HCT116 (cell line): ENCODE results near the gene SLC13A3. TPM values are rescaled to one million over a fixed set of nuclear protein-coding genes. Genes with fewer than 3 reads are reported as not detected.

Source experiments
- ATAC-seq: fragments of 200-7000 bp; cut with Tn5 transposase; 2 replicates; pipeline ENCODE4 v1.9.1; 2020; ENCODE audit warnings: mild to moderate bottlenecking, moderate library complexity
- BruUV-seq: library from RNA; stranded (reverse); fragments of 400-500 nt; replicated peaks from 2 replicates; lab custom pipeline; 2021; lab: Mats Ljungman, UMichigan
- CTCF ChIA-PET: fragments of 300-600 bp; sonication (Branson Sonifier 250); formaldehyde crosslinking; loops from one replicate; lab custom pipeline; 2021; ENCODE audit warnings: antibody characterized with exemption; lab: Charles Lee
- POLR2A ChIA-PET: fragments of 300-600, 350-600 bp; sonication (Branson Sonifier 250); formaldehyde crosslinking; loops from one replicate; lab custom pipeline; 2021; ENCODE audit warnings: antibody characterized with exemption; lab: Charles Lee
- RAD21 ChIA-PET, 2 experiments: fragments of 300-600 bp; sonication (Branson Sonifier 250); formaldehyde crosslinking; loops; one replicate each; lab custom pipeline; 2023; ENCODE audit warnings: low total read pairs in 2 of 2; ENCODE audit not compliant: uncharacterized antibody in 2 of 2, unreplicated experiment in 2 of 2, low non-redundant PET in 1 of 2; lab: Charles Lee
- DNase-seq: peaks from one replicate; pipeline ENCODE4 v3.0.0-alpha.2; 2010; ENCODE audit warnings: low read depth, low spot score
- H2AFZ ChIP-seq: fragments of 200-600 bp; shearing (Covaris generic), sonication (generic); 2 replicates; pipeline ENCODE4 v1.6.1; 2017; ENCODE audit warnings: low read depth, mixed run types, mixed read lengths, antibody characterized with exemption, low read length; ENCODE audit not compliant: poor library complexity, severe bottlenecking
- H3K27ac ChIP-seq: 2 replicates; pipeline ENCODE4 v1.5.1; 2012; ENCODE audit warnings: low read depth, low read length
- H3K27me3 ChIP-seq: fragments of 200-600 bp; sonication (generic); 2 replicates; pipeline ENCODE4 v1.6.1; 2016; ENCODE audit warnings: mixed run types, low read length, mixed read lengths; ENCODE audit not compliant: insufficient read depth
- H3K36me3 ChIP-seq, 2 experiments: fragments of 200-500 bp in 1 of 2; fragments of 200-600 bp in 1 of 2; sonication (Bioruptor generic) in 1 of 2; sonication (generic) in 1 of 2; 2 replicates each; pipeline versions ENCODE4 v1.5.1 to v1.6.1; 2014 to 2016; ENCODE audit warnings: low read length in 2 of 2, inconsistent platforms in 1 of 2, mixed read lengths in 1 of 2, mixed run types in 1 of 2; ENCODE audit not compliant: insufficient read depth in 2 of 2, control insufficient read depth in 1 of 2
- H3K4me1 ChIP-seq, 2 experiments: fragments of 200-600 bp in 1 of 2; sonication (generic) in 1 of 2; 2 replicates each; pipeline versions ENCODE4 v1.5.1 to v1.6.1; 2012 to 2017; ENCODE audit warnings: low read length in 2 of 2, inconsistent platforms in 1 of 2, mild to moderate bottlenecking in 1 of 2, mixed read lengths in 1 of 2, mixed run types in 1 of 2, moderate library complexity in 1 of 2; ENCODE audit not compliant: insufficient read depth in 2 of 2, control insufficient read depth in 1 of 2
- H3K4me2 ChIP-seq: fragments of 200-600 bp; sonication (generic); 2 replicates; pipeline ENCODE4 v1.6.1; 2017; ENCODE audit warnings: mixed run types, low read length, mixed read lengths
- H3K4me3 ChIP-seq, 2 experiments: fragments of 200-600 bp in 1 of 2; sonication (generic) in 1 of 2; replicated peaks in 1 of 2; 2 replicates each; pipeline ENCODE4 v1.5.1; 2011 to 2016; ENCODE audit warnings: low read length in 2 of 2, control low read depth in 1 of 2, low read depth in 1 of 2, mild to moderate bottlenecking in 1 of 2, mixed read lengths in 1 of 2, mixed run types in 1 of 2
- H3K79me2 ChIP-seq: fragments of 200-600 bp; sonication (generic); 2 replicates; pipeline ENCODE4 v1.6.1; 2017; ENCODE audit warnings: mild to moderate bottlenecking, mixed run types, low read length, moderate library complexity, mixed read lengths; ENCODE audit not compliant: insufficient read depth
- H3K9ac ChIP-seq: fragments of 200-600 bp; sonication (generic); 2 replicates; pipeline ENCODE4 v1.6.1; 2016; ENCODE audit warnings: low read length, mixed read lengths
- H3K9me2 ChIP-seq: fragments of 200-600 bp; sonication (generic), shearing (Covaris generic); 2 replicates; pipeline ENCODE4 v1.6.1; 2017; ENCODE audit warnings: mixed run types, mild to moderate bottlenecking, moderate library complexity; ENCODE audit not compliant: insufficient read depth
- H3K9me3 ChIP-seq, 2 experiments: fragments of 200-500 bp in 1 of 2; fragments of 200-600 bp in 1 of 2; sonication (Bioruptor generic) in 1 of 2; sonication (generic) in 1 of 2; 2 replicates each; pipeline ENCODE4 v1.6.1; 2014 to 2017; ENCODE audit warnings: low read length in 2 of 2, mixed read lengths in 2 of 2, inconsistent platforms in 1 of 2, low read depth in 1 of 2, mild to moderate bottlenecking in 1 of 2, mixed run types in 1 of 2, moderate library complexity in 1 of 2; ENCODE audit not compliant: control insufficient read depth in 1 of 2, insufficient read depth in 1 of 2
- H4K20me1 ChIP-seq: fragments of 200-600 bp; sonication (generic), shearing (Covaris generic); 2 replicates; pipeline ENCODE4 v1.6.1; 2017; ENCODE audit warnings: mixed run types, mild to moderate bottlenecking, moderate library complexity; ENCODE audit not compliant: insufficient read depth
- ATF3 ChIP-seq: IDR thresholded peaks from 2 replicates; pipeline ENCODE4 v1.6.1; 2012
- MAX ChIP-seq: IDR thresholded peaks from 2 replicates; pipeline ENCODE4 v1.6.1; 2012
- REST ChIP-seq: IDR thresholded peaks from 2 replicates; pipeline ENCODE4 v1.6.1; 2012; ENCODE audit warnings: low read depth
- intact Hi-C: fragments of 100-400 bp; cut with micrococcal nuclease; formaldehyde crosslinking; loops from 2 replicates; pipeline ENCODE4 v1.10.0; 2022
- total RNA-seq: library from RNA; stranded (reverse); gene quantifications from one replicate; pipeline ENCODE4 v1.2.1, GENCODE V29; 2021; ENCODE audit not compliant: unreplicated experiment

SLC13A3 gene
- total RNA-seq, 1 experiment from 2014 or later = not detected

GRCh38 chr20:46553926-46554325, 97.3 kb downstream of the SLC13A3 start:
- H3K27me3 ChIP-seq = 0 out of 2 replicates have a peak, but pooled peaks cover 6% of the 10 kb centered on the region
- DNase-seq = no peak
- ChIA-PET CTCF (no interaction called here), RAD21 (no interaction called here), POLR2A (no interaction called here)
- ATAC-seq = no peak
- intact Hi-C loops = no loop called here
- H2AFZ ChIP-seq = no peak overlapping the region
- H3K4me1 ChIP-seq = 0 out of 4 replicates have a peak, but pooled peaks cover 0 to 3% of the 10 kb centered on the region in 2 experiments
- H4K20me1 ChIP-seq = no peaks in the 10 kb centered on the region
- no peak overlapping the region for H3K4me3 ChIP-seq
- no peaks in the 10 kb centered on the region for H3K79me2 ChIP-seq
- H3K9me2 ChIP-seq = no peaks in the 10 kb centered on the region
- no peaks in the 10 kb centered on the region for H3K36me3 ChIP-seq
- TF ChIP-seq ATF3 (no peak), REST (no peak), MAX (no peak)
- no peak overlapping the region for H3K27ac ChIP-seq
- no peak overlapping the region for H3K4me2 ChIP-seq
- H3K9ac ChIP-seq = no peak overlapping the region
- no peaks in the 10 kb centered on the region for H3K9me3 ChIP-seq
- BruUV-seq = no TSS peak
